PC-3 (cell line): Measurements from ENCODE around the gene FUT7. TPM values are rescaled to one million over a fixed set of nuclear protein-coding genes. Genes with fewer than 3 reads are reported as not detected.

Source experiments
- ATAC-seq: fragments of 200-7000 bp; cut with Tn5 transposase; 2 replicates; pipeline ENCODE4 v1.9.1; 2020; ENCODE audit warnings: mild to moderate bottlenecking, moderate library complexity
- BruUV-seq: library from RNA; stranded (reverse); fragments of 400-500 nt; replicated peaks from 2 replicates; lab custom pipeline; 2021; lab: Mats Ljungman, UMichigan
- CTCF ChIA-PET: fragments of 300-600 bp; sonication (Branson Sonifier 250); formaldehyde crosslinking; loops from one replicate; lab custom pipeline; 2022; ENCODE audit warnings: antibody characterized with exemption; lab: Charles Lee
- POLR2A ChIA-PET: fragments of 300-600 bp; sonication (Branson Sonifier 250); formaldehyde crosslinking; loops from one replicate; lab custom pipeline; 2022; ENCODE audit warnings: antibody characterized with exemption; ENCODE audit not compliant: unreplicated experiment; lab: Charles Lee
- DNase-seq: peaks from one replicate; pipeline ENCODE4 v3.0.0-alpha.2; 2015
- H2AFZ ChIP-seq: fragments of 300-600 bp; sonication (generic); 2 replicates; pipeline ENCODE4 v1.6.0; 2016; ENCODE audit warnings: antibody characterized with exemption, low read length
- H3F3A ChIP-seq: fragments of 300-600 bp; sonication (generic); one replicate; pipeline ENCODE4 v1.6.0; 2017; ENCODE audit warnings: antibody characterized with exemption, low read length, control low read depth, mild to moderate bottlenecking; ENCODE audit not compliant: unreplicated experiment
- H3K27ac ChIP-seq: fragments of 300-600 bp; sonication (generic); 2 replicates; pipeline ENCODE4 v1.5.1; 2016; ENCODE audit warnings: mild to moderate bottlenecking, low read length
- H3K27me3 ChIP-seq: fragments of 300-600 bp; sonication (generic); 2 replicates; pipeline ENCODE4 v1.6.1; 2016; ENCODE audit warnings: low read length, mixed read lengths
- H3K36me3 ChIP-seq: fragments of 300-600 bp; sonication (generic); 2 replicates; pipeline ENCODE4 v1.6.1; 2016; ENCODE audit warnings: low read depth, mixed run types, low read length, mixed read lengths
- H3K4me1 ChIP-seq: fragments of 300-600 bp; sonication (generic); 2 replicates; pipeline ENCODE4 v1.5.1; 2016; ENCODE audit warnings: low read length; ENCODE audit not compliant: insufficient read depth
- H3K4me2 ChIP-seq: fragments of 300-600 bp; sonication (generic); 2 replicates; pipeline ENCODE4 v1.6.0; 2016; ENCODE audit warnings: low read length
- H3K4me3 ChIP-seq: fragments of 300-600 bp; sonication (generic); 2 replicates; pipeline ENCODE4 v1.5.1; 2016; ENCODE audit warnings: mild to moderate bottlenecking, low read length, mixed read lengths
- H3K79me2 ChIP-seq: fragments of 300-600 bp; sonication (generic); 2 replicates; pipeline ENCODE4 v1.6.1; 2017; ENCODE audit warnings: low read length, mixed read lengths
- H3K9ac ChIP-seq: fragments of 300-600 bp; sonication (generic); 2 replicates; pipeline ENCODE4 v1.6.0; 2016; ENCODE audit warnings: mild to moderate bottlenecking, low read length
- H3K9me2 ChIP-seq: fragments of 300-600 bp; sonication (generic); replicated peaks from 2 replicates; pipeline ENCODE4 v1.6.1; 2016; ENCODE audit warnings: mixed run types, low read length, mixed read lengths
- H3K9me3 ChIP-seq: fragments of 300-600 bp; sonication (generic); 2 replicates; pipeline ENCODE4 v1.6.1; 2016; ENCODE audit warnings: low read length, mixed read lengths
- H4K20me1 ChIP-seq: fragments of 300-600 bp; sonication (generic); 2 replicates; pipeline ENCODE4 v1.6.1; 2016; ENCODE audit warnings: low read length, mixed read lengths
- CTCF ChIP-seq: fragments of 300-600 bp; sonication (generic); conservative IDR thresholded peaks from 2 replicates; pipeline ENCODE4 v1.5.1; 2017; ENCODE audit warnings: antibody characterized with exemption, low read depth, mild to moderate bottlenecking, low read length
- EZH2 ChIP-seq: fragments of 300-600 bp; sonication (generic); IDR thresholded peaks from one replicate; pipeline ENCODE4 v1.6.1; 2017; ENCODE audit warnings: antibody characterized with exemption, mild to moderate bottlenecking, low read length; ENCODE audit not compliant: unreplicated experiment
- EZH2phosphoT487 ChIP-seq: fragments of 300-600 bp; sonication (generic); IDR thresholded peaks from 2 replicates; pipeline ENCODE4 v1.6.1; 2018; ENCODE audit warnings: mild to moderate bottlenecking, antibody characterized with exemption, low read length, borderline replicate concordance
- intact Hi-C: fragments of 100-400 bp; cut with micrococcal nuclease; formaldehyde crosslinking; loops from 2 replicates; pipeline ENCODE4 v1.9.0; 2023
- total RNA-seq: library from RNA; depleted of rRNA; stranded (reverse); fragments of >200 nt; gene quantifications from 2 replicates; pipeline ENCODE4 v1.2.3, GENCODE V29; 2014

FUT7 gene
- total RNA-seq, 1 experiment from 2014 or later: not detected

- BruUV-seq: no TSS peak
- CTCF ChIA-PET: interaction anchor here (1.8 kb wide), 1 partner anchor 10 kb away, joined by 7 read pairs; no protein-coding TSS in a partner anchor
- Histone ChIP-seq H3K4me1 (peaks cover 24% of the 10 kb centered on the region), H3F3A (no peaks in the 10 kb centered on the region), H3K4me2 (peak overlapping the region; percentile 57), H3K9me3 (no peaks in the 10 kb centered on the region), H3K27me3 (no peaks in the 10 kb centered on the region), H3K27ac (no peak overlapping the region), H4K20me1 (no peaks in the 10 kb centered on the region), H3K36me3 (no peaks in the 10 kb centered on the region), H3K9ac (no peak overlapping the region), H3K9me2 (no peaks in the 10 kb centered on the region), H3K4me3 (no peak overlapping the region), H3K79me2 (no peaks in the 10 kb centered on the region), H2AFZ (no peak overlapping the region)
- no peak for TF ChIP-seq CTCF
- no peak for TF ChIP-seq EZH2phosphoT487
- TF ChIP-seq EZH2: no peak
- DNase-seq: peak; percentile 32
- ATAC-seq: peak; percentile 70
- POLR2A ChIA-PET: no interaction called here
- intact Hi-C loops: no loop called here
These were observed 25.0 kb upstream of the FUT7 start for GRCh38 chr9:137056739-137057415.

GRCh38 chr9:137055385-137056364 lies 23.8 kb upstream of the FUT7 start:
- DNase-seq (peak; percentile 22), ATAC-seq (peak; percentile 13; the same call in 1 of the 2 replicates)
- Histone ChIP-seq H3F3A (no peaks in the 10 kb centered on the region), H3K36me3 (no peaks in the 10 kb centered on the region), H3K4me2 (peak overlapping the region; percentile 92; the same call in 1 of the 2 replicates), H3K27me3 (no peaks in the 10 kb centered on the region), H3K27ac (no peak overlapping the region), H3K4me1 (peaks cover 24% of the 10 kb centered on the region), H3K4me3 (no peak overlapping the region), H4K20me1 (no peaks in the 10 kb centered on the region), H3K79me2 (no peaks in the 10 kb centered on the region), H3K9me2 (no peaks in the 10 kb centered on the region), H3K9ac (no peak overlapping the region), H3K9me3 (no peaks in the 10 kb centered on the region), H2AFZ (no peak overlapping the region)
- intact Hi-C loops: no loop called here
- ChIA-PET CTCF (interaction anchor here (1.8 kb wide), 1 partner anchor 9 kb away, joined by 7 read pairs; no protein-coding TSS in a partner anchor), POLR2A (no interaction called here)
- TF ChIP-seq CTCF: no peak
- no peak for TF ChIP-seq EZH2phosphoT487
- no peak for TF ChIP-seq EZH2
- no TSS peak for BruUV-seq
